Duodenal mucosa (tissue), 2 donors: ENCODE measurements around the gene SENP6.
"Not testable (repeated sequence)": the region's sequence is repeated elsewhere in the genome, so short reads cannot be mapped to it uniquely, and the experiment has no call there.

Experiments
- H3K27ac ChIP-seq: one replicate; pipeline ENCODE4 v1.7.0; 2013; ENCODE audit warnings: low read depth, low read length
- H3K27me3 ChIP-seq, 2 donors: one replicate each; pipeline ENCODE4 v1.7.0; 2013; ENCODE audit warnings: low read length in 2 of 2, control low read depth in 1 of 2; ENCODE audit not compliant: insufficient read depth in 2 of 2, control insufficient read depth in 1 of 2
- H3K36me3 ChIP-seq, 2 donors: one replicate each; pipeline ENCODE4 v1.7.0; 2013; ENCODE audit warnings: low read length in 2 of 2, control low read depth in 1 of 2; ENCODE audit not compliant: insufficient read depth in 2 of 2, control insufficient read depth in 1 of 2
- H3K4me1 ChIP-seq, 2 donors: one replicate each; pipeline ENCODE4 v1.7.0; 2013; ENCODE audit warnings: low read length in 2 of 2, control low read depth in 1 of 2; ENCODE audit not compliant: insufficient read depth in 2 of 2, control insufficient read depth in 1 of 2
- H3K4me3 ChIP-seq, 2 donors: one replicate each; pipeline ENCODE4 v1.7.0; 2013; ENCODE audit warnings: low read length in 2 of 2, low read depth in 1 of 2
- H3K9ac ChIP-seq, 2 donors: one replicate each; pipeline ENCODE4 v1.7.0; 2013; ENCODE audit warnings: low read length in 2 of 2, low read depth in 1 of 2
- H3K9me3 ChIP-seq, 2 donors: one replicate each; pipeline ENCODE4 v1.7.0; 2013; ENCODE audit warnings: low read length in 2 of 2, control low read depth in 1 of 2; ENCODE audit not compliant: control insufficient read depth in 1 of 2

SENP6 gene

GRCh38 chr6:75643173-75643572, 41.5 kb downstream of the SENP6 start:
- peaks cover 9 to 27% of the 10 kb centered on the region in 2 donors for H3K36me3 ChIP-seq
- H3K4me1 ChIP-seq: no peaks in the 10 kb centered on the region
- no peak overlapping the region for H3K9ac ChIP-seq
- H3K4me3 ChIP-seq: no peak overlapping the region
- no peaks in the 10 kb centered on the region for H3K27me3 ChIP-seq
- no peaks in the 10 kb centered on the region for H3K9me3 ChIP-seq
- no peak overlapping the region for H3K27ac ChIP-seq

DNA sequence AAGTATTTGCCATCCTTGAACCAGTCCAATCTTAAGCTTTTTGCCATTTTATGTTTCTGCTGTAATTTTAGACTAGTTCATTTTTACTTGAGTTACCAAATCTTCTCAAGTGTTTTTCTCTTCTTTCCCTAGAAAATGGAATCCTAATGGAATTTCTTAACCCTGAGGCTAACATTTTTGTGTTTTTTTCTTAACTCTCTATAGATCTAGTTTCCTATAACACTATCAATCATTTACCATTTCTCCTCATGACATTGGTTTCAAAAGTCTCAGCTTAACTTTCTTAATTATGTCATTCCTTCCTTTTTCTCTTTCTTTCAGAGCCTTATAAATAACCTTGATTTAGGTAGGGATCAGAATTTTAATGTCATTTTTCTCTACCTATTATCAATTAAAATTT, 54.8 kb downstream of the SENP6 start:
- Histone ChIP-seq H3K4me1 (no peaks in the 10 kb centered on the region), H3K27ac (no peak overlapping the region), H3K9ac (no peak overlapping the region), H3K27me3 (no peaks in the 10 kb centered on the region), H3K4me3 (no peak overlapping the region), H3K9me3 (no peaks in the 10 kb centered on the region), H3K36me3 (peaks cover 26 to 41% of the 10 kb centered on the region in 2 donors)

- no peak overlapping the region for H3K9ac ChIP-seq
- no peaks in the 10 kb centered on the region for H3K4me1 ChIP-seq
- H3K27ac ChIP-seq: no peak overlapping the region
- no peak overlapping the region for H3K4me3 ChIP-seq
- no peaks in the 10 kb centered on the region for H3K27me3 ChIP-seq
- no peaks in the 10 kb centered on the region for H3K9me3 ChIP-seq
- H3K36me3 ChIP-seq: peaks cover 24 to 40% of the 10 kb centered on the region in 2 donors
Measured at GRCh38 chr6:75657327-75657726, 55.6 kb downstream of the SENP6 start.

GRCh38 chr6:75666592-75666991, 64.9 kb downstream of the SENP6 start:
- no peak overlapping the region for H3K4me3 ChIP-seq
- H3K36me3 ChIP-seq: peaks cover 18 to 34% of the 10 kb centered on the region in 2 donors
- H3K9ac ChIP-seq: no peak overlapping the region
- no peaks in the 10 kb centered on the region for H3K4me1 ChIP-seq
- H3K27ac ChIP-seq: no peak overlapping the region
- no peaks in the 10 kb centered on the region for H3K9me3 ChIP-seq
- H3K27me3 ChIP-seq: no peaks in the 10 kb centered on the region

DNA sequence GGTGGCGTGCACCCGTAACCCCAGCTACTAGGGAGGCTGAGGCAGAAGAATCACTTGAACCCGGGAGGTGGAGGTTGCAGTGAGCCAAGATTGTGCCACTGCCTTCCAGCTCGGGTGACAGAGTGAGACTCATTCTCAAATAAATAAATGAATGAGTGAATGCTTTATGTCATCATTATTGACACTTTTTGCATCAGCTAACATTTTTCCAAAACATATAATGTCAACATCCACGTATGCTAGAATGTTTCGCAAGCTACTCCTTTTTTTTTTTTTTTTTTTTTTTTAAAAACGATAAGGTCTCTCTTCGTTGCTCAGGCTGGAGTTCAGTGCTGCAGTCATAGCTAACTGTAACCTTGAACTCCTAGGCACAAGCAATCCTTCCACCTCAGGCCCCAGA, 72.2 kb downstream of the SENP6 start:
- Histone ChIP-seq H3K36me3 (peaks cover 13 to 42% of the 10 kb centered on the region in 2 donors), H3K27me3 (no peaks in the 10 kb centered on the region), H3K4me1 (no peaks in the 10 kb centered on the region), H3K9ac (no peak overlapping the region), H3K4me3 (no peak overlapping the region), H3K9me3 (no peaks in the 10 kb centered on the region), H3K27ac (no peak overlapping the region)

- no peak overlapping the region for H3K9ac ChIP-seq
- no peaks in the 10 kb centered on the region for H3K27me3 ChIP-seq
- no peaks in the 10 kb centered on the region for H3K4me1 ChIP-seq
- no peaks in the 10 kb centered on the region for H3K9me3 ChIP-seq
- no peak overlapping the region for H3K27ac ChIP-seq
- peaks cover 31 to 53% of the 10 kb centered on the region in 2 donors for H3K36me3 ChIP-seq
- H3K4me3 ChIP-seq: no peak overlapping the region
Measured at GRCh38 chr6:75676377-75676776, 74.7 kb downstream of the SENP6 start.

- H3K27ac ChIP-seq, H3K9me3 ChIP-seq, H3K4me1 ChIP-seq, H3K9ac ChIP-seq, H3K4me3 ChIP-seq, H3K27me3 ChIP-seq: not testable (repeated sequence)
- peaks cover 36 to 51% of the 10 kb centered on the region in 2 donors for H3K36me3 ChIP-seq
Measured at GRCh38 chr6:75682548-75682947, 80.9 kb downstream of the SENP6 start.

DNA sequence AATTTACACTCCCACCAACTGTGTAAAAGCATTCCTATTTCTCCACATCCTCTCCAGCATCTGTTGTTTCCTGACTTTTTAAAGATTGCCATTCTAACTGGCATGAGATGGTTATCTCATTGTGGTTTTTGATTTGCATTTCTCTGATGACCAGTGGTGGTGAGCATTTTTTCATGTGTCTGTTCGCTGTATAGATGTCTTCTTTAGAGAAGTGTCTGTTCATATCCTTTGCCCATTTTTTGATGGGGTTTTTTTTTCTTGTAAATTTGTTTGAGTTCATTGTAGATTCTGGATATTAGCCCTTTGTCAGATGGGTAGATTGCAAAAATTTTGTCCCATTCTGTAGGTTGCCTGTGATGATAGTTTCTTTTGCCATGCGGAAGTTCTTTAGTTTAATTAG, 81.3 kb downstream of the SENP6 start:
- not testable (repeated sequence) for H3K27ac ChIP-seq, H3K27me3 ChIP-seq, H3K4me1 ChIP-seq, H3K4me3 ChIP-seq, H3K9ac ChIP-seq, H3K9me3 ChIP-seq
- peaks cover 31 to 47% of the 10 kb centered on the region in 2 donors for H3K36me3 ChIP-seq

GRCh38 chr6:75687535-75687934, 85.9 kb downstream of the SENP6 start:
- H3K9ac ChIP-seq, H3K27ac ChIP-seq, H3K4me3 ChIP-seq, H3K4me1 ChIP-seq, H3K9me3 ChIP-seq, H3K27me3 ChIP-seq: not testable (repeated sequence)
- H3K36me3 ChIP-seq: peaks cover 4 to 25% of the 10 kb centered on the region in 2 donors

- H3K4me3 ChIP-seq, H3K4me1 ChIP-seq, H3K9me3 ChIP-seq, H3K27me3 ChIP-seq, H3K27ac ChIP-seq, H3K9ac ChIP-seq: not testable (repeated sequence)
- H3K36me3 ChIP-seq: peaks cover 4 to 25% of the 10 kb centered on the region in 2 donors
Measured at GRCh38 chr6:75687937-75688336, 86.3 kb downstream of the SENP6 start.

GRCh38 chr6:75689576-75689975, 87.9 kb downstream of the SENP6 start:
- H3K4me3 ChIP-seq: no peak overlapping the region
- no peak overlapping the region for H3K27ac ChIP-seq
- H3K9ac ChIP-seq: no peak overlapping the region
- H3K4me1 ChIP-seq: no peaks in the 10 kb centered on the region
- no peaks in the 10 kb centered on the region for H3K27me3 ChIP-seq
- no peaks in the 10 kb centered on the region for H3K9me3 ChIP-seq
- peaks cover 4 to 28% of the 10 kb centered on the region in 2 donors for H3K36me3 ChIP-seq
